ENCODE results near the gene ARCN1.

- TF ChIP-seq ARNT (IDR thresholded peaks at IDR 0.05) (no peak), FOXM1 (IDR thresholded peaks at IDR 0.05; ENCODE audit: borderline replicate concordance) (no peak), BHLHE40 (IDR thresholded peaks at IDR 0.05; ENCODE audit: borderline replicate concordance) (no peak), CTBP1 (IDR thresholded peaks at IDR 0.05; ENCODE audit: borderline replicate concordance) (no peak), SP1 (IDR thresholded peaks at IDR 0.05) (no peak), NFRKB (IDR thresholded peaks at IDR 0.05) (no peak), ELF4 (IDR thresholded peaks at IDR 0.05) (no peak), PKNOX1 (IDR thresholded peaks at IDR 0.05) (no peak)
Measured at GRCh38 chr11:118620529-118621070, 48.4 kb downstream of the ARCN1 start.
